Measurements from ENCODE around the gene RFX1. TPM values are rescaled to one million over a fixed set of nuclear protein-coding genes. Genes with fewer than 3 reads are reported as not detected.

RFX1 gene
- total RNA-seq, 1 donor from 2014 or later, result 4.7 TPM

- Histone ChIP-seq H3K9me3 (ENCODE audit: control insufficient read depth in 3 of 3, low read length in 3 of 3) (no peaks in the 10 kb centered on the region), H3K27me3 (ENCODE audit: control insufficient read depth in 3 of 3, insufficient read depth in 3 of 3, low read length in 3 of 3) (no peaks in the 10 kb centered on the region), H3K4me1 (ENCODE audit: control insufficient read depth in 3 of 3, insufficient read depth in 3 of 3, low read length in 3 of 3) (peaks cover 17 to 42% (median 36%) of the 10 kb centered on the region in 3 donors), H3K4me3 (ENCODE audit: low read length in 3 of 3) (no peak overlapping the region), H3K27ac (ENCODE audit: low read depth, low read length) (peak overlapping the region; percentile 73), H3K9ac (ENCODE audit: low read depth in 1 of 3, low read length in 3 of 3) (peak overlapping the region in 1 of 3 donors; percentile 66), H3K36me3 (ENCODE audit: control insufficient read depth in 3 of 3, insufficient read depth in 3 of 3, low read length in 3 of 3) (peaks cover 38 to 53% (median 41%) of the 10 kb centered on the region in 3 donors)
Measured at GRCh38 chr19:13957051-13957450, 49.1 kb downstream of the RFX1 start.

GRCh38 chr19:13956365-13956744 is 49.8 kb downstream of the RFX1 start:
- peak overlapping the region; percentile 73 for H3K27ac ChIP-seq (ENCODE audit: low read depth, low read length)
- H3K36me3 ChIP-seq (ENCODE audit: control insufficient read depth in 3 of 3, insufficient read depth in 3 of 3, low read length in 3 of 3), result peaks cover 38 to 53% (median 39%) of the 10 kb centered on the region in 3 donors
- peaks cover 17 to 44% (median 39%) of the 10 kb centered on the region in 3 donors for H3K4me1 ChIP-seq (ENCODE audit: control insufficient read depth in 3 of 3, insufficient read depth in 3 of 3, low read length in 3 of 3)
- no peak overlapping the region for H3K4me3 ChIP-seq (ENCODE audit: low read length in 3 of 3)
- H3K9ac ChIP-seq (ENCODE audit: low read depth in 1 of 3, low read length in 3 of 3), result peak overlapping the region in 1 of 3 donors; percentile 66
- no peaks in the 10 kb centered on the region for H3K9me3 ChIP-seq (ENCODE audit: control insufficient read depth in 3 of 3, low read length in 3 of 3)
- no peaks in the 10 kb centered on the region for H3K27me3 ChIP-seq (ENCODE audit: control insufficient read depth in 3 of 3, insufficient read depth in 3 of 3, low read length in 3 of 3)

DNA sequence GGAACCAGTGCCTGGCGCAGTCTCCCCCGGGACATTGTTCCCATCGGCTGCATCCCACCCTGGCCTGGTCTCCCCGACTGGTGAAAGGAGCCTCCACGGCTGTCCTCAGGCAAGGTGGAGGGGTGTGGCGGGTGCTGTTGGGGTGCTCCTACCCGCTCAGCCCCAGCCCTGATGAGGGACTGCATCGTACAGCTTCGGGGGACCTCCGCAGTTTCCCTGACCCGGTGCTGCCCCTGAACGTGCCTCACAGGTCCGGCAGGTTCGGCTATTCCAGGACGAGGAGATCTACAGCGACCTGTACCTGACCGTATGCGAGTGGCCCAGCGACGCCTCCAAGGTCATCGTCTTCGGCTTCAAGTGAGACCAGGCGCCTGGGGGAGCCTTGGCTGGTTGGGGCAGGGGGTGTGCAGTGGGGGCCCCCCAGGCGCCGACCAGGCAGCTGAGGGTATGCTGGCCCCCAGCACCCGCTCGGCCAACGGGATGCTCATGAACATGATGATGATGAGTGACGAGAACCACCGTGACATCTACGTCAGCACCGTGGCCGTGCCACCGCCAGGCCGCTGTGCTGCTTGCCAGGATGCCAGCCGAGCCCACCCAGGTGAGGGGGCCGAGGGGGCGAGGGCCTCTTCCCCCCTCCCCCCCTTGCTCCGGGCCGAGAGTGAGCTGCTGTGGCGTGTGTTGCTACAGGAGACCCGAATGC is 50.3 kb downstream of the RFX1 start:
- no peak overlapping the region for H3K4me3 ChIP-seq (ENCODE audit: low read length in 3 of 3)
- H3K9ac ChIP-seq (ENCODE audit: low read depth in 1 of 3, low read length in 3 of 3), result peak overlapping the region in 1 of 3 donors; percentile 16
- H3K36me3 ChIP-seq (ENCODE audit: control insufficient read depth in 3 of 3, insufficient read depth in 3 of 3, low read length in 3 of 3), result peaks cover 37 to 51% (median 38%) of the 10 kb centered on the region in 3 donors
- no peaks in the 10 kb centered on the region for H3K9me3 ChIP-seq (ENCODE audit: control insufficient read depth in 3 of 3, low read length in 3 of 3)
- no peaks in the 10 kb centered on the region for H3K27me3 ChIP-seq (ENCODE audit: control insufficient read depth in 3 of 3, insufficient read depth in 3 of 3, low read length in 3 of 3)
- peaks cover 17 to 44% (median 39%) of the 10 kb centered on the region in 3 donors for H3K4me1 ChIP-seq (ENCODE audit: control insufficient read depth in 3 of 3, insufficient read depth in 3 of 3, low read length in 3 of 3)
- no peak overlapping the region for H3K27ac ChIP-seq (ENCODE audit: low read depth, low read length)

DNA sequence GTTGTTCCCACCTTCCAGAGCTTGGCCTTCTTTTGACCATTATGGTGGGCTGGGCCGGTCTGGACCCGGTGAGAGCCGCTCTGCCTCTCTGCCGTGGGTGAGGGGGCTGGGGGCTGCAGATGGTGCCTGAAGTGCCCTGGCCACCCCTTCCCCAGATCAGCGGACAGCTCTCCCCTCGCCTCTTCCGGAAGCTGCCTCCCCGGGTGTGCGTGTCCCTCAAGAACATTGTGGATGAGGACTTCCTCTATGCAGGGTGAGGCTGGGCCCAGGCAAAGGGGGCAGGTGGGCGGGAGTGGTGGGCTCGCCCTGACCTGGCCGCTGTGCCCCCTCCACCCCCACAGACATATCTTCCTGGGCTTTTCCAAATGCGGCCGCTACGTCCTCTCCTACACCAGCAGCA is 51.9 kb downstream of the RFX1 start:
- no peak overlapping the region for H3K4me3 ChIP-seq (ENCODE audit: low read length in 3 of 3)
- no peaks in the 10 kb centered on the region for H3K27me3 ChIP-seq (ENCODE audit: control insufficient read depth in 3 of 3, insufficient read depth in 3 of 3, low read length in 3 of 3)
- H3K36me3 ChIP-seq (ENCODE audit: control insufficient read depth in 3 of 3, insufficient read depth in 3 of 3, low read length in 3 of 3), result peaks cover 21 to 37% (median 24%) of the 10 kb centered on the region in 3 donors
- H3K27ac ChIP-seq (ENCODE audit: low read depth, low read length), result no peak overlapping the region
- H3K4me1 ChIP-seq (ENCODE audit: control insufficient read depth in 3 of 3, insufficient read depth in 3 of 3, low read length in 3 of 3), result peaks cover 17 to 44% (median 39%) of the 10 kb centered on the region in 3 donors
- H3K9me3 ChIP-seq (ENCODE audit: control insufficient read depth in 3 of 3, low read length in 3 of 3), result no peaks in the 10 kb centered on the region
- peak overlapping the region in 1 of 3 donors; percentile 81 for H3K9ac ChIP-seq (ENCODE audit: low read depth in 1 of 3, low read length in 3 of 3)

DNA sequence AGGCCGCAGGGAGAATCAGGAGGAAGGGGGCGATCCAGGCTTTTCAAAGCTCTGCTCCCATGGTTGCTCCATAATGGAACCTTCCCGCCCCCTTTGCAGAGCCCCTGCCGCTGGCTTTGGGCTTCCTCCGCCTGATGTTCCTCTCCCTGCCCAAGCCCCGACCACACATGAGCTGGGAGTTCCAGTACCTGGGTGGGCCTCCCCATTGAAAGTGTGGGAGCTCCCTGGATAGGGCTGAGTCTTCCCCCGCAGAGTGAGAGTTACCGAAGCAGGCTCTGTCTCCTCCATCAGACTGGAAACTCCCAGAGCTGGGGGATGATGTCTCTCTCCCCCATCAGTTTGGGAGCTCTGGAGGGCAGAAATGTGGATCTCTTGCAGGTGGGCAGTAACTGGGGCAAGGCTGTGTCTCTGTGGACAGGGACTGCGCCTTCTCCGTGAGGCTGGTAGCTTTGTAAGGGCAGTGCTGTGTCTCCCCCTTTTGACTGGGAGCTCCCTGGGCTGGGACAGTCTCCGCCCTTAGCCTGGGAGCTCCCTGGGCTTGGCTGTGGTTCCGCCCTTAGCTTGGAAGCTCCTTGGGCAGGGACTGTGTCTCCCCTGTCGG is 53.1 kb downstream of the RFX1 start:
- no peaks in the 10 kb centered on the region for H3K27me3 ChIP-seq (ENCODE audit: control insufficient read depth in 3 of 3, insufficient read depth in 3 of 3, low read length in 3 of 3)
- peak overlapping the region; percentile 80 to 86 (median 83) for H3K4me3 ChIP-seq (ENCODE audit: low read length in 3 of 3)
- peaks cover 15 to 28% (median 23%) of the 10 kb centered on the region in 3 donors for H3K36me3 ChIP-seq (ENCODE audit: control insufficient read depth in 3 of 3, insufficient read depth in 3 of 3, low read length in 3 of 3)
- H3K9me3 ChIP-seq (ENCODE audit: control insufficient read depth in 3 of 3, low read length in 3 of 3), result no peaks in the 10 kb centered on the region
- no peak overlapping the region for H3K27ac ChIP-seq (ENCODE audit: low read depth, low read length)
- peak overlapping the region; percentile 70 to 82 (median 81) for H3K9ac ChIP-seq (ENCODE audit: low read depth in 1 of 3, low read length in 3 of 3)
- peaks cover 17 to 39% (median 39%) of the 10 kb centered on the region in 3 donors for H3K4me1 ChIP-seq (ENCODE audit: control insufficient read depth in 3 of 3, insufficient read depth in 3 of 3, low read length in 3 of 3)

DNA sequence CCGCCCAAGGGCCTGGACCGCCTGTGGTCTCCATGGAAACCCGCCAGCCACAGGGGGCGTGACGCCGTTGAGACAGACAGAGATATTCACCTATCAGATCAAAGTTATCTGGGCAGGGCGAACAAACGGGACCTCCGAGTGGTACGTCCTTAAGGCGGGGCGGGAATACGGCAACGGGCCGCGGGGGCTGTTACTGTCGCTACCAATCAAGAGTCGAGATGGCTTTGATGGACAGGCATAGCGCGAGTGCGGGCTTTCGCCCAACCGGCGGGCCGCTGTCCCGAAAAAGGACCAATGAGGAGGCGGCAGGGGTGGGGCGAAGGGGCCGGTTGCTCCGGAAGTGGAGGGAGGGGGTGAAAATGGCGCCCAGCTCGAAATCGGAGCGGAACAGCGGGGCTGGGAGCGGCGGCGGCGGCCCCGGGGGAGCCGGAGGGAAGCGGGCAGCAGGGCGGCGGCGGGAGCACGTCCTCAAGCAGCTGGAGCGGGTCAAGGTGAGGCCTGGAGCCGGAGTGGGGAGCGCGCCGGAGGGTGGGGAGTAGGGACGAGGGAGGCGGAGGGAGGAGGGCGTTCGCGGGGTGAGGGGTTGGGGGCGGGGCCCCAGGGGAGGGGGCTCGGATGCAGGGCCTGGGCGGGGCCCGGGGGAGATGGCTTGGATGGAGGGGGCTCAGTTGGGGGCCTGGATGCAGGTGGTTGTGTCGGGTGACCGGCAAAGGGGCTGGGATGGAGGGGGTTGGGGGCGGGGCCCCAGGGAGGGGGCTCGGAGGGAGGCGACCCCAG is 53.8 kb downstream of the RFX1 start, which contains the start of gene DCAF15:
Gene DCAF15 (plus strand): TSS at position 356 of the 777 bp plus-strand sequence. CDS start 4 bp downstream, at position 360.
- Histone ChIP-seq H3K9me3 (ENCODE audit: control insufficient read depth in 3 of 3, low read length in 3 of 3) (no peaks in the 10 kb centered on the region), H3K4me1 (ENCODE audit: control insufficient read depth in 3 of 3, insufficient read depth in 3 of 3, low read length in 3 of 3) (peaks cover 16 to 37% (median 32%) of the 10 kb centered on the region in 3 donors), H3K4me3 (ENCODE audit: low read length in 3 of 3) (peak within 1 kb of the TSS; percentile 82 to 86 (median 83)), H3K27ac (ENCODE audit: low read depth, low read length) (peak within 1 kb of the TSS; percentile 76), H3K36me3 (ENCODE audit: control insufficient read depth in 3 of 3, insufficient read depth in 3 of 3, low read length in 3 of 3) (peaks cover 15 to 26% (median 22%) of the 10 kb centered on the region in 3 donors), H3K9ac (ENCODE audit: low read depth in 1 of 3, low read length in 3 of 3) (peak within 1 kb of the TSS; percentile 72 to 87 (median 81)), H3K27me3 (ENCODE audit: control insufficient read depth in 3 of 3, insufficient read depth in 3 of 3, low read length in 3 of 3) (no peaks in the 10 kb centered on the region)

GRCh38 chr19:13951799-13952153 is 54.3 kb downstream of the RFX1 start:
- no peaks in the 10 kb centered on the region for H3K9me3 ChIP-seq (ENCODE audit: control insufficient read depth in 3 of 3, low read length in 3 of 3)
- H3K4me1 ChIP-seq (ENCODE audit: control insufficient read depth in 3 of 3, insufficient read depth in 3 of 3, low read length in 3 of 3), result peaks cover 14 to 31% (median 27%) of the 10 kb centered on the region in 3 donors
- no peak overlapping the region for H3K27ac ChIP-seq (ENCODE audit: low read depth, low read length)
- no peaks in the 10 kb centered on the region for H3K27me3 ChIP-seq (ENCODE audit: control insufficient read depth in 3 of 3, insufficient read depth in 3 of 3, low read length in 3 of 3)
- peaks cover 15 to 21% (median 19%) of the 10 kb centered on the region in 3 donors for H3K36me3 ChIP-seq (ENCODE audit: control insufficient read depth in 3 of 3, insufficient read depth in 3 of 3, low read length in 3 of 3)
- H3K4me3 ChIP-seq (ENCODE audit: low read length in 3 of 3), result peak overlapping the region; percentile 58 to 82 (median 78)
- H3K9ac ChIP-seq (ENCODE audit: low read depth in 1 of 3, low read length in 3 of 3), result peak overlapping the region; percentile 30 to 73 (median 65)

- H3K36me3 ChIP-seq (ENCODE audit: control insufficient read depth in 3 of 3, insufficient read depth in 3 of 3, low read length in 3 of 3), result peaks cover 8 to 14% (median 12%) of the 10 kb centered on the region in 3 donors
- H3K9me3 ChIP-seq (ENCODE audit: control insufficient read depth in 3 of 3, low read length in 3 of 3), result no peaks in the 10 kb centered on the region
- peaks cover 9 to 24% (median 20%) of the 10 kb centered on the region in 3 donors for H3K4me1 ChIP-seq (ENCODE audit: control insufficient read depth in 3 of 3, insufficient read depth in 3 of 3, low read length in 3 of 3)
- no peak overlapping the region for H3K27ac ChIP-seq (ENCODE audit: low read depth, low read length)
- no peak overlapping the region for H3K4me3 ChIP-seq (ENCODE audit: low read length in 3 of 3)
- no peaks in the 10 kb centered on the region for H3K27me3 ChIP-seq (ENCODE audit: control insufficient read depth in 3 of 3, insufficient read depth in 3 of 3, low read length in 3 of 3)
- H3K9ac ChIP-seq (ENCODE audit: low read depth in 1 of 3, low read length in 3 of 3), result no peak overlapping the region
Measured at GRCh38 chr19:13951043-13951442, 55.1 kb downstream of the RFX1 start.

DNA sequence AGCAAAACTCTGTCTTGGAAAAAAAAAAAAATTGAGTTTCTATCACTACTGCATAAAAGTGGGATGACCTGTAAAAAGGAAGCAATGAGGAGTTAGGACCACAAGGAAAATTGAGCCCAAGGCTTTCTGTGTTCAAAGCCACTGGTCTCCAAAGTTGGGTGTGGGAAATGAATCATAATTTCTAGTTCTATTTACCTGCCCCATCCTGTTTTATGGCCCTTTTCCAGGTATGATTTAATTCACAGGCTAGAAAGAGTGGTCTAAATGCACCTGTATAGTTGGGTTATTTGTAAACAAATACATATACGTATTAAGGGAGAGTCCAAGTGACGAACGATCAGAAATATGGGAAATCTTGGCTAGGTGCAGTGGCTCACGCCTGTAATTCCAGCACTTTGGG is 59.7 kb downstream of the RFX1 start:
- Histone ChIP-seq H3K4me3 (ENCODE audit: low read length in 3 of 3) (no peak overlapping the region), H3K4me1 (ENCODE audit: control insufficient read depth in 3 of 3, insufficient read depth in 3 of 3, low read length in 3 of 3) (no peaks in the 10 kb centered on the region), H3K27ac (ENCODE audit: low read depth, low read length) (no peak overlapping the region), H3K36me3 (ENCODE audit: control insufficient read depth in 3 of 3, insufficient read depth in 3 of 3, low read length in 3 of 3) (no peaks in the 10 kb centered on the region), H3K9me3 (ENCODE audit: control insufficient read depth in 3 of 3, low read length in 3 of 3) (no peaks in the 10 kb centered on the region), H3K27me3 (ENCODE audit: control insufficient read depth in 3 of 3, insufficient read depth in 3 of 3, low read length in 3 of 3) (no peaks in the 10 kb centered on the region), H3K9ac (ENCODE audit: low read depth in 1 of 3, low read length in 3 of 3) (no peak overlapping the region)

Measured in skeletal muscle tissue (tissue), 4 donors.